NK-92 (cell line): ENCODE measurements around the gene HHAT.
"Not testable (repeated sequence)": the region's sequence is repeated elsewhere in the genome, so short reads cannot be mapped to it uniquely, and the experiment has no call there.

Source experiments
- DNase-seq: peaks from one replicate; lab custom pipeline; 2025; ENCODE audit not compliant: unreplicated experiment; lab: John Stamatoyannopoulos, UW

Gene HHAT

DNA sequence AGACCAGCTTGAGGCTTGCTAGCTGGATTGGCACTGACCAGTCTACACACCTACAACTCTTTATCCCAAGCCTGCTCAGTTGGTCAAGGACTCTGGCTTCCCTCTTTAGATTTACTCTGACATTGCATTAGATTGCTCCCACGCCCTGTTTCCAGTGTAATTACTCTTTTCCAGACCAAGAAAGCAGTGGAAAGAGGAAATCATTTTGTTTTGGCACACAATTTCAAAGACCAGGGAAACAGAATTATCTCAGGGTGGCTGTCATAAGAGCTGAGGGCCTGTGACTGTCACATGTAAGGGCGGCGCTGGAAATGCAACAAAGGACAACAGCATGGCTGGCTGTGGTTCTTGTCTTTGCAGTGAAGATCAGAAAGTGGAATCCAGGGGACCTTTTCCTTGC lies 302.7 kb downstream of the HHAT start:
- DNase-seq: no peak

DNA sequence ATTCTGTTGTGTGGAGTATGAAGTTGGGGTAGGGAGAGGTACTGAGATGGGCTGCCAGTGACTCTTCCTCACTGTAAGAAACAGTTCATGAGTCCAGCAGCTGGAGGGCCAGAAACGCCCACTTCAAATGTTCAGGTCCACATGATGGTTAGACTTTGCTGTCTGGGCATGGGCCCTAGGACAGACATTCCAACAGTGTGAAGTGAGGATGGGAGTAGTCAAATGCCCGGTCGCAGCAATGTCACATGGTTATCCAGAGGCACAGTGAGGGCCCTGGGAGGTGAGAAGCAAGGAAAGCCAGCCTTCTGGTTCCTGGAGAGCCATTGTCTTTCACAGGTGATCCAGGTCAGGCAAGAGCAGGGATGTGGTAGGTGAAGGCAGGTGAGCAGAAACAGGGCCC lies 304.4 kb downstream of the HHAT start:
- no peak for DNase-seq

DNA sequence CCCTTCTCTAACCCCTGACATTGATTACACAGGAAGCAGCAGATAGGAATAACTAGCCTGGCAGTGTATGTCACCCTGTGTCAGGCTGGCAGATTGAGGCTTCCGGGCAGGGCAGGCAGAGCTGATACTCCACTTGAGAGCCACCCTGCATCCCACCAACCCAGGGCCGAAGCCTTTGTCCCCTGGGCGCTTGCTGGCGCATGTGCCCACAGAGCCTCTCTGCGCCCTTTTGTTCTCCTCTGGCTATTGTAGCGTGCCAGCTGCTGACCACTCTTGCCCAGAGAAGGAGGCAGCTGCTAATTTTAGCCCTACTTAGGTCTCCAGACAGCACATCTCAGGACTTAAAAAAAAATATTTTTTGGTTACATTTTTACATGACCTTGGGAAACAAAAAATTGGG lies 304.9 kb downstream of the HHAT start:
- no peak for DNase-seq

DNA sequence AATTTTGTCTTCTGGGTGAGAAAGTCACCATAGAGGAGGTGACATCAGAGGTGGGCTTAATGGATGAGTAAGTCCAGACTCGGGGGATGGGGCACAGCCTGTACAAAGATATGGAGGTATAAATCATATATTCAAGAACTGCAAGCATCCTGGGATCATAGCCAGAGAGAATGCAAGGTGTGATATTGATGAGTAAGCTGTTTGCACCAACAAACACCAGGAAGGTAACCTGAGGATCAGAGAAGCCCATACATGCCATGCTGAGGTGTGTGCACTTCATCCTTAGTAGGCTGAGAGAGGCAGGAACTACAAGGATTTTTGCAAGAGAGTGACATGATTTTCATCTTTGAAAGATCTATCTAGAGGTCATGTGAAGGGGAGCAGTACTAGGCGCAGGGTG lies 306.4 kb downstream of the HHAT start:
- DNase-seq: no peak

DNA sequence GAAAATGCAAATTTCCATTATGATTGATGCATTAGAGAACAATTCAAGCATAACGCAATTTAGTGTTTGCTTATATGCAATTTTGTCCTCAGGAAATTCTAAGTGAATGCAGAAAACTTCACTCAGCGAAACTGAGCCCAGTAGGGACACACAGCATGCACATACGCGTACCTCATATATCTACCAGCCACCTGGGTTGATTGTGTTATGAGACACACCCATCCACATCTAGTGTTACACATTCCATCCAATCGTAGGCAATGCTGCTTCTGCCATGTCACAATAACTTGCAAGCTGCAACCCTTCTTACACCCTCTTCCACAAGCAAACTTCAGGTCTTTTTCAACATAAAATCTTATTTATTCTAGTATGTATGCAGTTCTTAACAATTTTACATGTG lies 312.9 kb downstream of the HHAT start:
- DNase-seq: no peak

DNA sequence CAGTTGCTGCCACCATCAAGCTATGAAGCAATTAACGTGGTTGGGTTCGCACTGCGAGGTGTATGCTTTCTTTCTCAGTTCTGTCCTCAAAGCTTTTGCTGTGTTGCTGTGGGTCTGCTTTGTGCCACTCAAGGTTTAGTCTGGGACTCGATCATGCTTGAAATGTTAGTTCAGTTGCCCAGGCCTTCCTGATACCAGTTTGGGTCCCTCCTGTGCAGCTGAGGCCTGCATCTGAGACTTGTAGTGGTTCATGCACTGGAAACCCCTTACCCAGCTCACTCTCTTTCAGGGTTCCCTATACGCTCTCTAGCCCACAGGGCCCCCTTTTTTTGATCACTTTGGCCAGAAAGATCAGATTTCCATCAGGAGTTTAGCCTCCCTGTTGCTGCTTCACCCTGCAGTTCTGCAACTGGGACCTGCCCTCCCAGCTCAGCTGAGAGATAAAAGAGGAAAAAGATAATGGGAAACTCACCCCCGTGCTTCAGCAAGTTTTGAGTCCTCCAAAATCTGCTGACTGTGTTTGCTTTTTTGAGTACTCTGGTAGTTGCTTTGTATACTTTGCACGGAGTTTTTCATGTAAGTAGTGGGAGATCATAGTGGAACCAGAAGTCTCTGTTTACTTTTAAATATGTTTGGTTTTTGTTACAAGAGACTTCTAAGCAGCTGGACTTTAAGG lies 317.0 kb downstream of the HHAT start:
- no peak for DNase-seq

DNA sequence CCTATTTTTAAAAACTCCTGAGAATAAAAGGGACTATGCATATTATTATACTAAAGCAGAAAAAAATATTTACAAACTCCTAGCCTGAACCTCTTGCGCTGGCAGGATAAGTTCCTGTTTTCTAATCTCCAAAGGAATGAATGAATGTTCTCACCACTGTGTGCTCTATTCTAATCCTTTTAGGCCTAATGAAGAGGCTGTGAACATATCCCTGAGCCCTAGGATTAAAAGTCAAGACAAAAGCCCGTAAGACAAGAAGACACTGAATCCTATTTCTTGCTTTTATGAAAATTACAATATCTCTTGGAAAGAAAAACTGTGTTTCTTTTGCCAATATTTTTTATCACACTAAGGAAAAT lies 317.5 kb downstream of the HHAT start:
- DNase-seq: no peak

DNA sequence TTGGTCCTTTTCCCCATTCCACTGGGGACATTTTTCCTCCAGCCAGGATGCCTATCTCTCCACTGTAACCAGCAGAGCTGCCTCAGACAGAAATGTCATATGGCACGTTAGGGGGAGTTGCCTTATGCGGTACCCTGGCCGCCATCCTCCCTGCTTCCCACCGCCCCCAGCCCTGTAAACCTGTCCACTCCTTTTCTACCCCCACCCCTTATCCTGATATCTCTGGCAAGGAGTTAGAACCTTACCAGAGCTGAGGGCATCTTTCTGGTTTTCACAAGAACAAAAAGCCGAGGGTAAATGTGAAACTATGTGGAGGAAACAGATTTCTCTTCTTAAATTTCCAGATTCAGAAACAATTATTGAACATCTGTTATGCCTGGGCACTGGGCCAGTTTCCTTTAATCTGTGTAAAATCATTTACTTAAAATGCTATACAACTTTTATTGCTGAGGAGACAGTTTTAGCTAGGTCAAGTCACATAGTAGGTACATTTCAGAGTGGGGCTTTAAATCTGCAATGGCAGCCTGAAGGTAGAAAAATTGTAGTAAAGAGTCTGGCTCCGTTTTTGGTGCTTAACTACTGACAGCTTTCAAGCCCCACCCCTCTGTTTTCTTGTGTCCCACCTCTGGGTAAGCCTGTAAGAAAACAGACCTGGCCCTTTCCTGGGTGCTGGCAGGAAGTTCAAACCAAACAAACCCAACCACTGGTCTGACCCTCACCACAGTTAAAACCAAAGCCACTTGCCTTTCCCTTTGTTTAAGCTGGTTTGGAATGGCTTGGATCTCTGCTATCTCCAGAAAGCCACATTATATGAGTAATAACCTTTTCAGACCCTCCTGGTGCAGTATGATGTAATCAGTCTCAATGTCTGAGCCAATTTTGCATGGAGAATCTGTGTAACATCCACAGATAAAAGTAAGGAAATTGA lies 319.0 kb downstream of the HHAT start:
- DNase-seq: no peak

DNA sequence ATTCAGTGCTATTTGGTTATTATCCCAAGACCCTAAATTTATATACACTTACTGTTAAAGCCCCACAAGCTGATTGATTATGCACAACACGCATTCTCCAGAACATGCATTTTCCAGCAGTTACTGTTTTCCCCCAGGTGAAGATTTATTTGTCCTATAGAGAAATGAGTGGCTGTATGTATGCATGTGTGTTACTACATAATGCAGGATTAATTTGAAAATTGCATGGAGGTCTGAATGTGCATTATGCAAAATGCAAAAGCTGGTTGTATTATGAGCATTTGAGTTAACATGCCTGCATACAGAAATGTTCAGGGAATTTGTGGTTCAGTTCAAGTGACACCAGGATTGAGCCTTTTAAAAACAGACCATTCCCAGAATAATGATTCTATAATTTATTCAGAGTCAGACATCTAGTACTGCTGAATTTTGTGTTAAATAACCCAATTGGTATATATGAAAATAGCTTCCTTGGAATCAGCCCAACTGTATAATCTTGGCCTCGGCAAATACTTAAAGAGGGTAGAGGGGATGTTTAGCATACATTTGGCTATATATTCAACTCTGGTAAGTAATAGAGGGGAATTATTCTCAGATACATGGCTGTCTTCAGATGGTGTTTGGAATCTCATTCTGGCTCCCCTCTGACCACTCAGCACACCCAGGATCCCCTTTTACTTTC lies 320.0 kb downstream of the HHAT start:
- DNase-seq: no peak

DNA sequence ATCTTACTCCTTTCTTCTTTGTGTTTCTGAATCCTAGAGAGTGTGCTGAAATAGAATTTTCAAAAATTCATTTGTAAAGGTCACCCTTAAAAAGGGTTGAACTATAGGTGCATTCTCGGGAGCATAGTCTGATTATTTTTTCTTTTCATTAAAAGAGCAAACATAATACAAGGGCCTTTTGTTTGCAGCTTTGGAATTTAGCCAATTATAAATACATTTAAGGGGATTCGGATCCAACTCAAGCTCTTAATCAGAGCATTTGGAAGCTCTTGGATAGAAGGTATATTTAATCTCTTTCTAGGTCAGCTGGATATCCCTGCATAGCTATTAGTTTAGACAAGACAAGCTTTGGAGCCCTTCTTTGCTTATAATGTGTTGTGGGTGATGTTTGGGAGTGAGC lies 321.7 kb downstream of the HHAT start:
- no peak for DNase-seq

DNA sequence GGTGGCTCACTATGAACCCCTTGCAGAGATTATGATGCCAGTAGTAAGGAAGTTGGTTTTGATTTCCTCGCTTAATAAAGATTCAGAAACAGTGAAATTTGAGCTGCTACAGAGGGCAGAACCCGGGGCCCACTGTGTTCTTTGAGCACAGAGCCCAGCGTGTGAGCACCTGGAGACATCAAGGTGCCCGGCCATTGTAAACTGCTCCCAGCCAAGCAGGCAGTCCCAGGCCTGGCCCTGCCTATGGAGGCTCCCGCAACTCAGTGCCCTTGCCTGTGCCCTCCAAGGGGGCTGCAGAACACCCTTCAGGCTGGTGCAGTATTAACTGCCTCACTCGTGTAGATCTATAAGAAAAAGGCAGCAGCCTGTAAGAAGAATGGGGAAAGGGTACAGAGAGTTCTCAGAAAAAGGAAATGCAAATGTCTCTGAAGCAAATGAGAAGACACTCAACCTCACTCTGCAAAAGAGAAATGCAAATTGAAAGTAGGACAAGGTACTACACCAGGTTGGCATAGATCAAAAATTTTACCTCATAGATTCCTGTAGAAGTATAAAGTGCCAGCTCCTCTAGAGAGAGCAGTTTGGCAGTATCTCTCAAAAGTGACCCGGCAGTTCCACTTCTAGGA lies 323.7 kb downstream of the HHAT start:
- no peak for DNase-seq

DNA sequence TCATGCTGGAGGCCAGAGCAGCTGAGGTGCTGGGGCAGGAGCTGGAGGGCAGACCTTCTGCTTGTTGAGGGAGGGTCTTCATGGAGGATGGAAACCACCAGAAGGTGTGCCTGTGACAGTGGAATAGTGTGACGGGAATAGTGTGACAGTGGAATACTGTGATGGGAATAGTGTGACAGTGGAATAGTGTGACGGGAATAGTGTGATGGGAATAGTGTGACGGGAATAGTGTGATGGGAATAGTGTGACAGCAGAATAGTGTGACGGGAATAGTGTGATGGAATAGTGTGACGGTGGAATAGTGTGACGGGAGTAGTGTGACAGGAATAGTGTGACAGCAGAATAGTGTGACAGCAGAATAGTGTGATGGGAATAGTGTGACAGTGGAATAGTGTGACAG lies 325.1 kb downstream of the HHAT start:
- no peak for DNase-seq

DNA sequence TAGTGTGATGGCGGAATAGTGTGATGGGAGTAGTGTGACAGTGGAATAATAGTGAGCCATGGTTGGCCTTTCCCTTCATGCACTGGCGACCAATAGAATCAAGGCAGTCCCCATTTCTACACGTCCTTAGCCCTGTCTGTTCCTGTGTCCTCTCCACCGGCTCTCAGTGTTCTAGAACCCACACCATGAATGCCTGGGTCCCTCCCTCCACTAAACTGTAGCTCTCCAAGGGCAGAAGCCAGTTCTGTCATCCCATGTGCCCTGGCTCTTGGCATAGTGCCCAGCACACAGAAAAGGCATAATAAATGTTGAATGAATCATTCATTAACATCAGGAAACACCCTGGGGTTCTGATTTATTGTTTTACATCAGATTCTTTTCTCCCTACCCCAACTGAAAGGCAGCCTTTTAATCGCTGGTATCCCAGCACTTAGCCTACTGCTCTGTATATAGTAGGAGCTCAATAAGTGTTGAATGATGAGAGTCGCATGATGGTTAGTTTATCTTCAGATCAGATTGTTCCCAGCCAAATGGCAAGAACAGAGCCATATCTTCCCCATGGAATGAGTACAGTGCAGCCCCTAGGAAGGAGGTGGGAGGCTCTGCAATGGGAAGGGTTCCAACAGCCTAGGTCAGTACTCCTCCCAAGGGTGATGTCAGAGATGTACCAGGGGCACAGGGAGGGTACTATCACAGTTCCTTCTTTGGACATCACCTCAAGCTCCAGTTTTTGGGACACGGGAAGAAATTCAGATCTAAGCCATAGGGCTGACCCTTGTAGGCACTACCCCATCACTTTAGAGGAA lies 325.7 kb downstream of the HHAT start:
- DNase-seq: no peak

DNA sequence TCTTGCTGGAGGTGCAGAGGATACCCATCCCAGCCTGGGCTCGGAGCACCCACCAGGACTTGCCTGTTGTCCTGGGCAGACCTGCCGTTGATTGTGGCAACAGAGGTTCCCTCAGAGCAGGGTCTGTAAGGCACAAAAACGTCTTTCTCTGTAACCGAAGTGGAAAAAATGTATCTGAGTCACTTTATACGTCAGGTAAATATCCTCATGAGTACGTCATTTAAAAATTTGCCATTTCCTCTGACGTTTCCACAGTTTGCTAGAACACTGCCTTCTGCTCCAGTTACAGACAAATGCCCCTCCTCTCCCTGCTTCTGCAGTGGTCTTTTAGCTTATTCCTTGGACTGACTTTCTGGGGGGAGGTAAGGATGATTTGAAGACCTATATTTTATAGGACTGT lies 326.8 kb downstream of the HHAT start:
- no peak for DNase-seq

DNA sequence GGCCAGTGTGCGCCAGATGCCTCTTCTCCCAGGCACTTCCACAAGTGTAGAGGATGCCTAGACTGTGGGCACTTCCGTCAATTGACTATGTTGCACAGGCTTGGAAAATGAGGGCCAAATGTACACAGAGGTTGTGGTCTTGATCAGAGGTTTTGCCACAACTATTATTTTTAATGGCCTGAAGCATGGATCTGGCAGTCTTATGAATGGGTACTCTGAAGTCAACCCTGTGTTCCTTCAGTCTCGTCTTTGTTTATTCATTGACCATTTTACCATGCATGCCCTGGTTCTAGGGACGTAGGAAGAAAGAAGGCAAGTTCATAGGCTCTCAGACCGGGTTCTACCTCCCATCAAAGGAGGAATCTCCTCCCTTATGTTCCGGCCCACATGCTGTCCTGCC lies 329.1 kb downstream of the HHAT start:
- no peak for DNase-seq

DNA sequence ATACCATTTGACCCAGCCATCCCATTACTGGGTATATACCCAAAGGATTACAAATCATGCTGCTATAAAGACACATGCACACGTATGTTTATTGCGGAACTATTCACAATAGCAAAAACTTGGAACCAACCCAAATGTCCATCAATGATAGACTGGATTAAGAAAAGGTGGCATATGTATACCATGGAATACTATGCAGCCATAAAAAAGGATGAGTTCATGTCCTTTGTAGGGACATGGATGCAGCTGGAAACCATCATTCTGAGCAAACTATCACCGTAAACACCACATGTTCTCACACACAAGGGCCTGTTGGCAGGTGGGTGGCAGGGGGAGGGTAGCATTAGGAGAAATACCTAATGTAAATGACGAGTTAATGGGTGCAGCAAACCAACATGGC lies 332.8 kb downstream of the HHAT start:
- DNase-seq: not testable (repeated sequence)

DNA sequence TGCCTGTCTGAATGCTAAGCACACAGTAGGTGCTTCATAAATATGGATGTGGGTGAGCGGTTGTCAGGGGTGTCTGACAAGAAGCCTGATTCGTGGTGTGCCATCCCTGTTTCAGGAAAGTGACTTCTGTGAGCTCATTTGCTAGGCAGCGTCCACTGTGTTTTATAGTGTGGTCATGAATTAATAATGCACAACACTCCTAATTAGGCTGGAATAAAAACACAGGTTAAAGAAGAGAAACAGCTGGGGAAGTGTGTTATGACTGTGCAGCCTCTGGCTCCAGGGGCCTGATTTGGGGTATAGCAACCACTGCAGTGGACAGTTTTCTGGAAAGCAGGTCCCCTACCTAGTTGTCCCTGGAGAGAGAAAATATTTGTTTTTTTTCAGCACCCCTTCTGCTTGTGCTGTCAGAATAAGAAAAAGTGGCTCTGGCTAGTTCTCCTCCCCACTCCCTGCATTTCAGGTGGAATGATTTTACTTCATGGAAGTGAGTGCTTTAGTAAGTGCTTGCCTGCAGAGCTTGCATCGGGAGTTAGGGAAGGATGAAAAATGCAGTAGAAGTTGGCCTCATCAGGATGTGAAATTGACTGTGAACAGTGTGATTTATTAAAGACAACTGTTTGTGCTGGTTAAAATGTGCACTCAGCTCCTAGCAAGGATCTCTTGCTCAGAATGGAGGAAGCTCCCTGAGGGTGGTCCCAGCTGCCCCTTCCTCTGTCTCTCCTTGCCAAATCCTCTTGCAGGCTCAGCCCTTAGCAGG lies 333.8 kb downstream of the HHAT start:
- no peak for DNase-seq

DNA sequence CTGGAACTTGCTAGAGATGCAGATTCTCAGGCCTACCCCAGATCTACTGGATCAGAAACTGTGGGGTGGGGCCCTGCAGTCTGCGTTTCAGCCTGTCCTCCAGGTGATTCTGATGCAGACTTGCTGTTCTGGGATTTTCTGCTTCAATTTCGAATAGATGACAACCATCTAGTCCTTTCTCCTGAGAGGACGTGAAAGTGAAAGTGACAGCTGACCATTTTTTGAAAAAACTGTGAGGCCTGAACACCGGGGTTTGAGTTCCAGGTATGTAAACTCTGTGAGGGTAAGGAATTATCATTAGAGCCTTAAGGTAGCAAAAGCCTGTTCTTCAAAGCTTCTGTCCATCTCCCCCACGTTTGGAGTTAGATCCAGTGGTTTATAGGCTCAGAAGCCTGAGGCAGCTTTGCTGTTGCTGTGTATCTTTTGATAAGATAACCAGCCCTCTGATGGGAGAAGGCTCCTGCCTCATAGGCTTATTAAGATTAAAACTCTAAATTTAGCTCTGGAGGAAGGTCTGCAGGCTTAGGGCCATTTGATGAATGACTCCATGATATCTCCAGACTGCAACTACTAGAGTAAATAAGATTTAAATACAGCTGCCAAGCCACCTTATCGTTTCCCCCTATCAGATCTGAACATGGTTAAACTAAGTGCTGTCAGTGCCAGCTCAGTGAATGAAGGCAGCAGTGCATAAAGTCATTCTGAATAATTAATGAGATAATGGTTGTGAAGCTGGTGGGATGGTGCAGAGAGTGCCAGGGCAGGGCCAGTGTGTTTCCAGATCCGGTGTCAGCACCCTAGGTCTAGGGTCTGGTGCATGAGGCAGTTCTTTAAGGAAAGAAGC lies 335.2 kb downstream of the HHAT start:
- no peak for DNase-seq

DNA sequence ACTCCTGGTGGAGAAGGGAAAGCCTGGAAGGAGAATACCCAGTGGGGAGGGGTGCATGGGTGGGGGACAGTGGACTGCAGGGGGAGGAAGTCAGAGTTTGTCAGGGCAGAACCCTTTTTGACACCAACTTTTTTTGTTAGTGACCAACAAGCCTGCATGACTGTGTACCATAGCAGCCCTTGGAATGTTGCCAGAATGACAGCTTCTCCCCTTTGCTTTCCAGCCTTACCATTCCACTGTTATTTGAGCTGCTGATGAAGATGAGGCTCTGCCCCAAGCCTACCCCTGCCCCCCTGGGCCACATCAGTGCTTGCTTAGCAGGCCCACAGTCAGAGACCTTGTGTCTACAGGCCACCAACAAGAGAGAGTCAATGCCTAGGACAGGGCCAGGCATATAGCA lies 341.2 kb downstream of the HHAT start:
- no peak for DNase-seq
